Kidney capillary endothelial cell (primary cell): ENCODE results near the gene RREB1.

Experiments used
- DNase-seq: peaks from one replicate; pipeline ENCODE4 v3.0.0-alpha.2; 2018; ENCODE audit warnings: low spot score

The RREB1 gene

GRCh38 chr6:7165002-7165889, 57.5 kb downstream of the RREB1 start:
- no peak for DNase-seq

- no peak for DNase-seq
Measured at GRCh38 chr6:7165890-7166267, 58.1 kb downstream of the RREB1 start.

- DNase-seq: no peak
Measured at GRCh38 chr6:7166410-7167293, 58.9 kb downstream of the RREB1 start.

GRCh38 chr6:7169296-7169721, 61.5 kb downstream of the RREB1 start:
- no peak for DNase-seq

GRCh38 chr6:7170117-7170732, 62.5 kb downstream of the RREB1 start:
- DNase-seq: no peak

GRCh38 chr6:7171119-7171518, 63.4 kb downstream of the RREB1 start:
- DNase-seq: no peak

- DNase-seq: no peak
Measured at GRCh38 chr6:7171733-7172132, 64.0 kb downstream of the RREB1 start.

GRCh38 chr6:7172649-7173048, 64.9 kb downstream of the RREB1 start:
- DNase-seq: no peak

GRCh38 chr6:7173843-7174503, 66.2 kb downstream of the RREB1 start:
- DNase-seq: no peak

GRCh38 chr6:7175462-7175861, 67.7 kb downstream of the RREB1 start:
- DNase-seq: no peak

GRCh38 chr6:7176208-7176607, 68.4 kb downstream of the RREB1 start:
- no peak for DNase-seq

GRCh38 chr6:7178280-7178679, 70.5 kb downstream of the RREB1 start:
- DNase-seq: no peak

- no peak for DNase-seq
Measured at GRCh38 chr6:7180751-7181150, 73.0 kb downstream of the RREB1 start.

- DNase-seq: no peak
Measured at GRCh38 chr6:7183707-7184106, 75.9 kb downstream of the RREB1 start.

GRCh38 chr6:7184502-7184901, 76.7 kb downstream of the RREB1 start:
- DNase-seq: no peak

- DNase-seq: no peak
Measured at GRCh38 chr6:7185561-7185960, 77.8 kb downstream of the RREB1 start.

GRCh38 chr6:7188492-7188891, 80.7 kb downstream of the RREB1 start:
- DNase-seq: no peak

- DNase-seq: no peak
Measured at GRCh38 chr6:7189101-7189758, 81.5 kb downstream of the RREB1 start.

GRCh38 chr6:7190791-7191190, 83.0 kb downstream of the RREB1 start:
- no peak for DNase-seq

- no peak for DNase-seq
Measured at GRCh38 chr6:7193122-7193521, 85.4 kb downstream of the RREB1 start.

- DNase-seq: no peak
Measured at GRCh38 chr6:7194657-7195056, 86.9 kb downstream of the RREB1 start.
